Activated T-cell treated with anti-CD3 and anti-CD28 coated beads, Interleukin-2, amount 50 U/mL, for 48 hours (primary cell): ENCODE results near the gene CILP2.

Source experiments
- DNase-seq, 2 experiments: peaks; one replicate each; pipeline ENCODE4 v3.0.0-alpha.2; 2020

CILP2 gene

GRCh38 chr19:19529783-19530422, 8.2 kb upstream of the CILP2 start:
- no peak for DNase-seq

DNA sequence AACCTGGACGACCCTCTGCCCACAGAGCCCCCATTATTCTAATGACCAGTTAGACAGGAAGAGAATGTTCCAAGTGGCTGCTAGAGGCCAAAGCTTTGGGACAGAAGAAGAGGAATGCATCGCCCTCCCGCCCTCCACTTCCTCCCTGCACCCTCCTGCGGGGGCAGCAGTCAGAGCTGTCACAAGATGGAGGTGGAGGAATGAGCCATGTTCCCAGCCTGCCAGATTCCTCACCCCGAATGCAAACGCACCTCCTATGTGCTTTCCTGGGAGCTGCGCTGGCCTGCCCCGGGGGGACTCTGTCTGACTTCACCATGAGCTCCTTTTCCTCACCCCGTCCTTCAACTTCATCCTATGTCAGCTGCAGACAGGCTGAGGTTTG, 7.7 kb upstream of the CILP2 start:
- no peak for DNase-seq

GRCh38 chr19:19530889-19531288, 7.2 kb upstream of the CILP2 start:
- DNase-seq, result no peak

- peak; percentile 92 for DNase-seq
Observed at GRCh38 chr19:19531951-19532805, 5.9 kb upstream of the CILP2 start.

DNA sequence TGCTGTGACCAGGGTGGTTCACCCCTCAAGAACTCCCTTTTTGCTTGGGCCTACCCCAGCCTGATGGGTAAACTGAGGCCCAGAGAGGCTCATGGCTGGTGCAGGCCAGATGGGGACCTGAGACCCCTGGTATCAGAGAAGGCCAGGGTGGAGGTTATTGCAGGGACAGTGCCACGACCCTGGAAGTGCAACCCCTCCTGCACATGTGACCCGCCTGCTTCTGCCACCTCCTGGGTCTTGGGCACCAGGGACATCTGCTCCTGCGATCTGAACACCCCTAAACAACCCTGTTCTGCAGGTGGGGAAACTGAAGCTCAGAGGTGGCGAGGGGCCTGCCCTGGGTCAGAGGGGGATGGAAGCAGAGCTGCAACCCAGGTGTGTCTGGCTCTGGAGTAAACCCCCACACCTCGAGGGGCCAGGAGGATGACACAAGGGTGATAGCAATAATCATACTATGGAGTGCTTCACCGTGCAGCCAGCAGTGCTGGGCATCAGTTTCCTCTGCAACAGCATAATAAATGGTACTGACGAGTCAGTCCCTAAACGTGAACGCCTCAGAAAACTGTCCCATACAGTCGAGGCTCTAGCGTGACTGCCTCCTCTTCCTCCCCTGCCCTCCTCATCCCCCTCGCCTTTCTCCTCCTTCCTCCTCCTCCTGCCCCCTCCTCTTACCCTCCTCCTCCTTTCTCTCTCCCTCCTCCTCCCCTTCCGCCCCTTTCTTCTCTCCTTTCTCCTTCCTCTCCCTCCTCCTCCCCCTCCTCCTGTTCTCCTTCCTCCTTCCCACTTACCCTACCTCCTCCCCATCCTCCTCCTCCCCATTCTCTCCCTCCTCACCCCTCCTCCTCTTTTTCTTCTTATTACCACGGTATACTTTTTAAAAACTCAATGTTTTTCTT, 5.0 kb upstream of the CILP2 start:
- DNase-seq, result no peak

DNA sequence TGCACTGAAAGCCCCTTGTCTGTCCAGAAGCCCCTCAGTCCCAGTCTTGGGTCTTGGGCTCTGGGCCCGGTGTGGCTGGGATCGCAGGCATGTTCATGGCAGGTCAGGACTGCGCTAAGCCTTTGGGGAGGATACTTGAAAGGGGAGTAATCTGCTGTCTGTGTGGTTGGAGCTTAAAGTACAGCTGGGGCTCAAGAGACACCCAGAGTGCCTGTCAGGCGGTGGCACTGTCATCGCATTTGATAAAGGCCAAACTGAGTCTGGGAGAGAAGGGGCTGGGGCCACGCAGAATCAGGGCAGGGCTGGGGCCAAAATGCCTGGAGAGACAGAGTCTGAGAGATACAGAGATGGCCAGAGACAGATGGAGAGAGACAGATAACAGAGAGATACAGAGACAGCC, 4.2 kb upstream of the CILP2 start:
- no peak for DNase-seq

DNA sequence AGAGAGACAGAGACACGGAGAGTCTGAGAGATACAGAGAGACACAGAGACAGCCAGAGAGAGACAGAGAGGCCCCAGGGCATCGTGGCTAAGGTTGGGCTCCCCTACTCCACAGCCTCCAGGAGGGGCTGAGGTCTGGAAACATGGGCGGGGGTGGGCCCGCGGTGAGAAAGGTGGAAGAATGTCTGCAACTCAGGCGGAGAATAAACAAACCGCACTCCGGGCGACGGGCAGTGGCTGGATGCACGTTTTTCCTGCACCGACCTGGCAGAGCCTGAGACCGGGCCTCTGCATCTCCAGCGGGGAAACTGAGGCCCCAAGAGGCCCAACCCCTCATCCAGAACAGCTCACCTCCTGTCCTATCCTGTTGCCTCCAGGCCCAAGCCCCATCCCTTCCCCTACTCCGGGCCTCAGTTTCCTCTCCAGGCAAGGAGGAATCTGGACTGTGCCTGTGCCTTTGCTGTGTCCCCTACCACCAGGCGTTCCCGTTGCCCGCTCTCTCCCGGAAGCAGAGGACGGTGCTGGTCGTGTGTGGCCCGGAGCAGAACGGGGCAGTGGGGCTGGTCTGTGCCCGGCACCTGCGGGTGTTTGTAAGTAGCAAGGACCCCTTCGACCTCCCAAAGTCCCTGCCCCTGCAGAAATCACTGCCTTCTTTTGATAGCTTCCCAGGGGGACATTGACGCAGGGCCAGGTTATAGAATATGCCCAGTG, 3.4 kb upstream of the CILP2 start:
- no peak for DNase-seq

DNA sequence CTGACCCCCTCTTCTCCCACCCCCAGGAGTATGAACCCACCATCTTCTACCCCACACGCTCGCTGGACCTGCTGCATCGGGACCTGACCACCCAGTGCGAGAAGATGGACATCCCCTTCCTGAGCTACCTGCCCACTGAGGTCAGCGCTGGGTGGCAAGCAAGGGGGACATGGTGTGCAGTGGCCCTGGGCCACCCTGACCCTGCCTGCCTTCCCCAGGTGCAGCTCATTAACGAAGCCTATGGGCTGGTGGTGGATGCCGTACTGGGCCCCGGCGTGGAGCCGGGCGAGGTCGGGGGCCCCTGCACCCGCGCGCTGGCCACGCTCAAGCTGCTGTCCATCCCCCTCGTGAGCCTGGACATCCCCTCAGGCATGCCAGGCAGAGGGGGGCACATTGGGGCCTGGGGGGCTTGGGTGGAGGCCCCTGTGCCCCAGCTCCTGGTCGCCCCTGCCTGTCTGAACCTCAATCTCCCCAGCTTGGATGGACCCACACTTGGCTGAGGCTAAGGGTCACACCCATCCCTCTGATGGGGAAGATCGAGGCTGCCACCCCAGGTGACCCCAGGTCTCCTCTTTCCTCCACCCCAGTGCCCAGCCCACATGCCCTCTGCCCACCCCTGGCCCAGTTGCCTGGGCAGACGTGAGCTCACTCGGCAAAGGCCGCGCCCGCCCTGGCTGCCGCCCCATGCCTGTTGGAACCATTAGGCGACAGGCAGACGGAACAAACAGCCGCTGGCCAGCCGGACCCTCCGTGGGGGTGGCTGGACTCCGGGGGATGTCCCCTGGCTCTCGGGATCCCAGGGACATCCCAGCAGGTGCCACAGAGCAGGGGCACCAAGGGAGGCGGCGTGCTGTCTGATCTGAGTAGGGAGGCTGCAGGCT, 2.5 kb upstream of the CILP2 start:
- DNase-seq, result no peak

DNA sequence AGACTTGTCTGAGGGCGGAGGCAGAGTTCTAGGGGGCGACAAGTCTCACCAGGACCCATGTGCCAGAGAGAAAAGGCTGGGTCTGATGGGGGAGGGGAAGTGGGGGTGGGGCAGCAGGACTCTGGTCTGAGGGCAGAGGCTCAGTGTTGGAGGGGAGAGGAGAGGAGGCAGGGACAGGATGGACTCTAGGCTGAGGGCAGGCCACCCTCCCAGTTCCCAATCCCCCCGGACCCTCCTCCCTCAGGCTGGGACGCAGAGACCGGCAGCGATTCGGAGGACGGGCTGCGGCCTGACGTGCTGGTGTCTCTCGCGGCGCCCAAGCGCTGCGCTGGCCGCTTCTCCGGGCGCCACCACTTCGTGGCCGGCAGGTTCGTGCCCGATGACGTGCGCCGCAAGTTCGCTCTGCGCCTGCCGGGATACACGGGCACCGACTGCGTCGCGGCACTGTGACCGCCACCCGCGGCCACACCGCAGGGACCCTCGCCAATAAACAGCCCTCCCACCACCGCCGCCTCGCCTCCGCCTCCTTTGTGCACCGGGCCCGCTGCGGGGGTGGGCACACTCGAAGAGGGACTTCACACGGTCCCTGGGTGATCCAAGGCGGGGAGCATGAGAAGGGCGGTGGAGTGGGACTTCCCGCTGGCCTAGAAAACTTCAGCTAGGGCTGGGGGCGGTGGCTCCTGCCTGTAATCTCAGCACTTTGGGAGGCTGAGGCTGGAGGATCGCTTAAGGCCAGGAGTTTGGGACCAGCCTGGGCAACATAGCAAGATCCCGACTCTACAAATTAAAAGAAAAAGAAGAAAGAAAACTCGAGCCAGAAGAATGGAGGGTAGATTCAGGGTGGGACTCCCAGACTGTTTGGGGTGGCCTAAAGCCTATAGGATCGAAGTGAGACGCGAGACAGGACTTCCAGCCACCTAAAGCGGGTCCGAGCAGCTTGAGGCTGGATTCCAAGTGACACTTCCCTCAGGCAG, 703 bp upstream of the CILP2 start:
- peak in 1 of 2 experiments; percentile 40 for DNase-seq

- peak in 1 of 2 experiments; percentile 38 for DNase-seq
Observed at GRCh38 chr19:19538785-19539166, 711 bp downstream of the CILP2 start.

- DNase-seq, result no peak
Observed at GRCh38 chr19:19539698-19540063, 1.6 kb downstream of the CILP2 start.

DNA sequence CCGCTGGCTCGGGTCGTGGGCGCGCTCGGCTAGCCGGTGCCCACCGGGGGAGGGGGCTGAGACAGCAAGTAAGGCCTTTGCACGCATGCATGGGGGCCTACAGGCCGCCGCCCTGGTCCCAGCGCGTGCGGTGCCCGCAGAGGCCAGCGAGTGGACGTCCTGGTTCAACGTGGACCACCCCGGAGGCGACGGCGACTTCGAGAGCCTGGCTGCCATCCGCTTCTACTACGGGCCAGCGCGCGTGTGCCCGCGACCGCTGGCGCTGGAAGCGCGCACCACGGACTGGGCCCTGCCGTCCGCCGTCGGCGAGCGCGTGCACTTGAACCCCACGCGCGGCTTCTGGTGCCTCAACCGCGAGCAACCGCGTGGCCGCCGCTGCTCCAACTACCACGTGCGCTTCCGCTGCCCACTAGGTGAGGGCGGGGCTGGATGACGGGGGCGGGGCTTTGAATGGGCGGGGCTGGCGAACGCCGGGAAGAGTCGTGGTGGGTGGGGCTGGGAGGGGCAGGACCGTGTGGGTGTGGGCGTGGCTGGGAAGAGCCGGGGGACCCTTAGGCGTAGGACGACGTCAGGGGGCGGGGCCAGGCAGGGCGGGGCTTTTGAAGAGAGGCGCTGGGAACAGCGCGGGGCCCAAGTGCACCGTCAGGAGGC, 2.1 kb downstream of the CILP2 start:
- peak; percentile 85 to 86 for DNase-seq

DNA sequence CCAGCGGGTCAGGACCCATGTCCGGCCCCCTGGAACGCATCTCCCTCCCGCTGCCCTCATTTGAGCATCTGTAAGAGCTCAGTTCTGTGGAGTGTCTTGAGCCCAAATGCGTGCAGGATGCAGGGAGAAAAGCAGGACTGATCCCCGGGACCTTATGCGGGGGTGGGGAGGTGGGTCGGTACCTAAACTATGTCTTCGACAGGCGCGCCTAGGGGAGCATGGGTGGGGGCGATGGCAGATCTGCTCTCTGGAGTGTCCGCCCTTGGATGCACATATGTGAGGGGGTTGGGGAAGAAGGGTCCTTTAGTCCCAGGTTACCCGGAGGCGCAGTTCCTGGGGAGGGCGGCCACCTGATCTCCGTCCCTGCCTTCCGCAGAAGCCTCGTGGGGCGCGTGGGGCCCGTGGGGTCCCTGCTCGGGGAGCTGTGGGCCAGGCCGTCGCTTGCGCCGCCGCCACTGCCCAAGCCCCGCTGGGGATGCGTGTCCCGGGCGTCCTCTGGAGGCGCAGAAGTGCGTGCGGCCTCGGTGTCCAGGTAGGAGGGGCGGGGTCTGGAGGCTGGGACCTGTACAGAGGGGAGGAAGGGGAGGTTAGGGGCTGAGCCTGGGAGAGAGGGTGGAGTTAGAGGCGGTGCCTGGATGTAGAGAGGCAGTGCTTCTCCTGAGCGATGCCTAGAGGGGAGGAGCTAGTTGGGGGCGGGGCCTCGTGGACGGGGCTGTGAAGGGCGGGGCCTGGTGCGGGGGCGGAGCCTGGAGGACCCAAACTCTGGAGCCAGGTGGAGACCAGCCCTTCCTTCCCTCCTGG, 2.9 kb downstream of the CILP2 start:
- peak; percentile 88 to 89 for DNase-seq

DNA sequence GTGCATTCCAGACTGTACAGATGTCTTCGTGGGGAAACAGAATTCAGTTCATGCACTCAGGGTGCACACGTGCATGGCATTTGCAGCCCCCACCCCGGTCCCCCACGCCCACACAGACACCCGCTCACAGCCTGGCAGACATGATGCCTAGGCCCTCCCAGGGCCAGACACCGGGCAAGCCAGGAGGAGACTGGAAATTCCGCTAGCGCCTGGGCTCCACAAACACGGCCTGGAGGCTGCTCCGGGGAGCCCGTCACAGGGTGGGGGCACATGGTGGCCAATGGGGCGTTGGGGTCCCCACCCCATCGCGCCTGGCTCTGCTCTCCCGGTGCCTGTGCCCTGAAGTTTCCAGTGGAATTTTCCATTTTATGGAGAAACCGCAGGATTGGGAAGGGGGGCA, 3.6 kb downstream of the CILP2 start:
- DNase-seq, result no peak

DNA sequence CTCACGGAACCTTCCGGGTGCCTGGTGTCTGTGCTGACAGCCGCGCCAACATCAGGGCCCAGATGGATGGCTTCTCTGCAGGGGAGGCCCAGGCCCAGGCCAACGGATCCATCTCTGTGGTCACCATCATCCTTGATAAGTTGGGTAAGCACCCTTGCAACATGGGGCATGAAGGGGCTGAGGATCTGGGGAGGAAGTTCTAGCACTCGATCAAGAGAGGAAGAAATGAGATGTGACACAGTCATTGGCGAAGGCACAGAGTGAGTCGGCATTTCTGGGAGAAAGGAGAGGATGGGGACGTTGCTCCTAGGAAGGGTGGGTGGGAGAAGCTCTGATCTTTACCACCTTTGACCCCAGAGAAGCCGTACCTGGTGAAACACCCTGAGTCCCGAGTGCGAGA, 4.4 kb downstream of the CILP2 start:
- no peak for DNase-seq

- no peak for DNase-seq
Observed at GRCh38 chr19:19543101-19543500, 5.0 kb downstream of the CILP2 start.

GRCh38 chr19:19543640-19544039, 5.6 kb downstream of the CILP2 start:
- DNase-seq, result no peak

- DNase-seq, result no peak
Observed at GRCh38 chr19:19544257-19544953, 6.3 kb downstream of the CILP2 start.
